Measurements from ENCODE around the gene NACAD. TPM values are rescaled to one million over a fixed set of nuclear protein-coding genes. Genes with fewer than 3 reads are reported as not detected.

The NACAD gene
- total RNA-seq, 4 donors from 2014 or later: 0.04 to 1.9 (median 0.62) TPM; not detected in 1

DNA sequence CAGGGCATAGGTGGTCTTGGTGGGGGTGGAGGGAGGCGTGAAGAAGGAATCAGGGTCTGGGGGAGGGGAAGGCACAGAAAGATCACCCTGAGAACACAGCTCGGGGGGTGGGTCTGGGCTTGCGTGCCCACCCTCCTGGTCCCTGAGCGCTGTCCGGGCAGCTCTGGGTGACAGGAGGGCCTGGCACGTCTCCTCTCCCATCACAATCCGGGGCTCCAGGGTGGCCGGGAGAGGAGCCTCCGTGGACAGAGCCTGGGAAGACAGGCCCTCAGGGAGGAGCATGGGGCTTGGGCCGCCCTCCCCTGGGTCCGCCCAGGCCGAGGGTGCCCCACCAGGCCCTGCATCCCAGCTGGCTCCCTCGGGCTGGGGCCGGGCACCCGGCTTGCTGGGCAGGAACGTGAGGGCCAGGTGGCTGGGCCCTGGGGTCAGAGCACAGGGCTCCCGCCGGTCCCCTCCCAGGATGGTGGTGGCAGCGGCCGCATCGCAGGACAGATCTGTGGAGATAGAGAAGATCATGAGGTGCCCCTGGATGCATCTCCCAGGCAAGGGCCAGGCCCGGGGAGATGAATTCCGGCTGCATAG is 3.1 kb downstream of the NACAD start:
- no peak for TF ChIP-seq POLR2A (IDR thresholded peaks at IDR 0.05)
- TF ChIP-seq, protein P1, sequence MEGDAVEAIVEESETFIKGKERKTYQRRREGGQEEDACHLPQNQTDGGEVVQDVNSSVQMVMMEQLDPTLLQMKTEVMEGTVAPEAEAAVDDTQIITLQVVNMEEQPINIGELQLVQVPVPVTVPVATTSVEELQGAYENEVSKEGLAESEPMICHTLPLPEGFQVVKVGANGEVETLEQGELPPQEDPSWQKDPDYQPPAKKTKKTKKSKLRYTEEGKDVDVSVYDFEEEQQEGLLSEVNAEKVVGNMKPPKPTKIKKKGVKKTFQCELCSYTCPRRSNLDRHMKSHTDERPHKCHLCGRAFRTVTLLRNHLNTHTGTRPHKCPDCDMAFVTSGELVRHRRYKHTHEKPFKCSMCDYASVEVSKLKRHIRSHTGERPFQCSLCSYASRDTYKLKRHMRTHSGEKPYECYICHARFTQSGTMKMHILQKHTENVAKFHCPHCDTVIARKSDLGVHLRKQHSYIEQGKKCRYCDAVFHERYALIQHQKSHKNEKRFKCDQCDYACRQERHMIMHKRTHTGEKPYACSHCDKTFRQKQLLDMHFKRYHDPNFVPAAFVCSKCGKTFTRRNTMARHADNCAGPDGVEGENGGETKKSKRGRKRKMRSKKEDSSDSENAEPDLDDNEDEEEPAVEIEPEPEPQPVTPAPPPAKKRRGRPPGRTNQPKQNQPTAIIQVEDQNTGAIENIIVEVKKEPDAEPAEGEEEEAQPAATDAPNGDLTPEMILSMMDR (IDR thresholded peaks at IDR 0.05): no peak
- DNase-seq: no peak
- H3K27me3 ChIP-seq: peaks cover 0 to 23% (median 0%) of the 10 kb centered on the region in 4 donors

DNA sequence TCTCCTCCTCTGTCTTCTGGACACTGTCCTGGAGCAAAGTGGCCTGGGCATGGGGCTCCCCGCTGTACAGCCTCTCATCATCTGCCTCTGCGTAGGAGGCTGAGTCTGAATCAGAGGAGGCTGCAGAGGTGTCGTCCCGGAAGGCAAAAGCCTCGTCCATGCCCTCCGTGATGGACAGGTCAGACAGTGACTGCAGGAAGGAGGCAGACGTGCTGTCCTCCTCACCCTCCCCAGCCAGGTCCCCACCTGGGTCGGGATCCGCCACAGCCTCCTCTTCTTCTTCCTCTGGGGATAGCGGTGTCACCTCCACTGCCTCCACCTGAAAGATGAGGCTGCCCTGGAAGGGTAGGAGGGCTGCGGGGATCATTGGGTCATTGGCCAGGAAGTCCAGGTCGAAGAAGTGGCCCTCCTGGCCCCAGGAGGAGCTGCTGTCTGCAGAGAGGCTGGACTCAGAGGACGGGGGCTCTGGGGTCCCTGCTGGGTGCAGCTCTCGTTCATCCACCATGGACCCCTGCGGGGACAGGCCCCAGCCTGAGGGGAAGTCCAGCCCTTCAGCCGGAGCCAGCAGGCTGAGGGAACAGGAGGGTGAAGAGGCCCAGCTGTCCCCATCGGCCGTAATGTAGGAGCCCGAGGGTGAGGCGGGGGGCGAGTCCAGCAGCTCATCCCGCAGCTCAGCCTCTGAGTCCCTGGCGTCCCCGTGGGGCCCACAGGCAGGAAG is 3.7 kb downstream of the NACAD start:
- Histone ChIP-seq H3K4me3 (no peak overlapping the region), H3K27me3 (peaks cover 0 to 23% (median 0%) of the 10 kb centered on the region in 4 donors), H3K27ac (no peak overlapping the region), H3K9me3 (no peaks in the 10 kb centered on the region), H3K36me3 (no peaks in the 10 kb centered on the region), H3K4me1 (peaks cover 0 to 21% (median 4%) of the 10 kb centered on the region in 3 donors)
- intact Hi-C loops (cut with DNase I): no loop called here
- TF ChIP-seq POLR2A (IDR thresholded peaks at IDR 0.05): no peak
- TF ChIP-seq, protein P1 (IDR thresholded peaks at IDR 0.05): no peak
- 80% methylated on average over 2 of the region's 24 CpGs; no CpG with 5 or more reads in 1 of the 2 donors for WGBS, 2 donors
- DNase-seq: no peak

More for the DNA sequence above, 3.1 kb downstream of the NACAD start:
- Histone ChIP-seq H3K4me1 (peaks cover 0 to 21% (median 4%) of the 10 kb centered on the region in 3 donors), H3K9me3 (no peaks in the 10 kb centered on the region), H3K27ac (no peak overlapping the region), H3K36me3 (no peaks in the 10 kb centered on the region), H3K4me3 (no peak overlapping the region)
- 62 to 67% methylated on average over 6 to 7 of the region's 23 CpGs for whole genome bisulfite sequencing, 2 donors
- intact Hi-C loops (cut with DNase I): no loop called here

DNA sequence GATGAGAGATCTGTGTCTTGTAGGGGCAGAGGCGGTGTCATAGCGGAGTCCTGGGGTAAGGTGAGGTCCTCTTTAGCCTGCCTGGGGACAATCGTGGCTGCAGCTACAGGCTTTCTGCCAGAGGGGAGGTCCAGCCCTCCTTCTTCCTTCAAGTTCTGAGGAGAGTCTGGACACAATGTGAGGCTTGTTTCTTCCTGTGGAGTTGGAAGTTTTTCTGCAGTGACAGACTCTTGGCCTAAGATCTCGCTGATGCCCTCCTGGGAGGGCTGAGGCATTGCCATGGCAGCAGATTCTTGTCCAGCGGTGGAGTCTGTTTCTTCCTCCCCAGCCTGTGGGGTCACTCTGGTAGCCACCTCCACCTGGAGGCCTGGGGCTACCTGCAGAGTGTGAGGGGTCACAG is 4.4 kb downstream of the NACAD start:
- intact Hi-C loops (cut with DNase I): no loop called here
- H3K27ac ChIP-seq: no peak overlapping the region
- H3K36me3 ChIP-seq: no peaks in the 10 kb centered on the region
- H3K4me3 ChIP-seq: no peak overlapping the region
- no peak for DNase-seq
- peaks cover 0 to 16% (median 0%) of the 10 kb centered on the region in 4 donors for H3K27me3 ChIP-seq
- TF ChIP-seq POLR2A (IDR thresholded peaks at IDR 0.05): no peak
- TF ChIP-seq, protein P1 (IDR thresholded peaks at IDR 0.05): no peak
- H3K9me3 ChIP-seq: no peaks in the 10 kb centered on the region
- WGBS, 2 donors: 73% methylated on average over 2 of the region's 5 CpGs; no CpG with 5 or more reads in 1 of the 2 donors
- peaks cover 0 to 17% (median 4%) of the 10 kb centered on the region in 3 donors for H3K4me1 ChIP-seq

DNA sequence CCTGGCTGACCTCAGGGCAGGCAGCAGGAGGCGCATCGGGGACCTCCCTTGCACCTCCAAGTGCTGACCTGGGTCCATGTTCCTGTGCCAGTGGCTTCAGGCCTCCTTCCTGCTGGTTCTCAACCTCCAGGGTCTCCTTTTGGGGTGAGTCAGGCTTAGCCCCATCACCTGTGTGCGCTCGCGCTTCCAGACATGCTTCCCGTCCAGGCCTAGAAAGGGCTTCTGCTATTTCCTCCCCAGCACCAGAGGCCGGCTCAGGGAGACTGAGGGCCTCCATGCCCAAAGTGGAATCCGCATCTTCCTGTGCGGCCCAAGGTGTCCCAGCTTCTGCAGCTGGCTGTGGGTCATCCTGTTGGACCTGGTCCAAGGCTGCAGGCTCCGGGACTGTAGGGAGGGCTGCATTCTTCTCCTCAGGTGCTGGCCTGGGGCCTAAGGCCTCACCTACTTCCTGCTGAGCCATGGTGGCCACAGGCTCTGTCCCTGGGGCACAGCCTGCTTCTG is 5.9 kb downstream of the NACAD start:
- H3K4me3 ChIP-seq: no peak overlapping the region
- no peak overlapping the region for H3K27ac ChIP-seq
- peaks cover 0 to under 1% (median 0%) of the 10 kb centered on the region in 4 donors for H3K27me3 ChIP-seq
- intact Hi-C loops (cut with DNase I): no loop called here
- WGBS, 2 donors: 81% methylated on average over 7 of the region's 10 CpGs; no CpG with 5 or more reads in 1 of the 2 donors
- TF ChIP-seq, protein P1 (IDR thresholded peaks at IDR 0.05): no peak
- TF ChIP-seq POLR2A (IDR thresholded peaks at IDR 0.05): no peak
- peaks cover 0 to 2% (median 0%) of the 10 kb centered on the region in 3 donors for H3K36me3 ChIP-seq
- DNase-seq: no peak
- peaks cover 0 to 2% (median 0%) of the 10 kb centered on the region in 3 donors for H3K4me1 ChIP-seq
- no peaks in the 10 kb centered on the region for H3K9me3 ChIP-seq
